NCI-H524 treated with DMSO at 0.1 percent for 48 hours (cell line): ENCODE results near the gene ADCY2.
A peak's percentile ranks its signal among the peaks of the same experiment; 100 is the strongest.

Experiments used
- DNase-seq: peaks from one replicate; lab custom pipeline; 2025; lab: John Stamatoyannopoulos, UW

Gene ADCY2

DNA sequence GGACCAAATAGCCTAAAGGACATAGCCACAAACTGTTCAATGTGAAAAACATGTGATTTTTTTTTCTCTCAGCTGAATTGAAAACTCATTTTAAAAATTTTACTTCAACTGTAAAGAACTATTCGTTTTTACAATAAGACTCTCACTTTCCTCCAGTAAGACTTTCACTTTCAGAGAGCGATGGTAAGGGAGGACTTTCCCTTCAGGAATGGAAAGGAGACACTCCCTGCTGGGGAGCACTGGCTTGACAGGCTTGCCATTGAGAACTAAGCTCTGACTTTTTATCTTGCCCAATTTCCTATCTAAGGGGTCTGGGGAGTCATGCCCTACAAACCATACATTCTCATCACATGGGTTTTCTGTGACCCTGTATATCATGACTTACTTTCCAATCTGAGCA is 268.3 kb downstream of the ADCY2 start:
- no peak for DNase-seq

DNA sequence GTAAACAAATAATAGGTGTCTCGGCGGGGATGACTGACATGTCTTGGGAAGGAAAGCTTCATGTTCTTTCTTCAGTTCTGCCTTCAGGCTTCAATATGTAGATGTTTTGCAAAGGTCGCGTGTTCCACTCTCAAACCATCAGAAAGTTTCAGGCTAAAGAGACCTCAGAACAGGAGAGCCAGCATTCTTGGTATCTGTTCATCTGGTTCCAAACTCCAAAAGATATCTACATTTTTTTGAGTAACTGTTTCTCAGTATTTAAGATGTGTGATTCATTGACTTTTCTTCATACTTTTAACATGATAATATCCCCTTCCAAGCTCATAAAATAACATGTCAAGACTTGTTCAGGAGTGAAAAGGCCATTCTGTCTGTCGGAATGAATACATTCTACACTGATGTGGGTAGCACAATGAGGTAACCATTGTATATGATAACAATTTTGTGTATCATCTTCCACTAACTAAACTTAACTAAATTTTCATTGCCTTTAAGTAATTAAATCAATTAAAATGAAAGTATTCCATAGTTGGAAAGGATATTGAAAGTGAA is 271.4 kb downstream of the ADCY2 start:
- DNase-seq = no peak

DNA sequence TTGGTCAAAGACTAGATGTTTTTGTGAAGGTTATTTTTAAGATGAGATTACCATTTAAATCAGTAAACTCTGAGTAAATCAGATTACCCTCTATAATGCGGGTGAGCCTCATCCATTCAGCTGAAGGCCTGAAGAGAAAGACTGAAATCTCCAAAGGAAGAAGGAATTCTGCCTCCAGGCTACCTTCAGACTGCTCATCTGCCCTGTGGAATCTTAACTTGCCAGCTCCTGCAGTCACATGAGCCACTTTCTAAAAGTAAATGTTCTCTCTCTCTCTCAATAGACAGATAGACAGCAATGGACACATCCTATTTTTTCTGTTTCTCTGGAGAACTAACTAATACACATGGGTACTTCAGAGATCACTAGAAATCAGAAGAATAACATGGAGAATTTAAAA is 272.2 kb downstream of the ADCY2 start:
- no peak for DNase-seq

- DNase-seq = no peak
Measured at GRCh38 chr5:7668627-7669026, 272.7 kb downstream of the ADCY2 start.

- no peak for DNase-seq
Measured at GRCh38 chr5:7671381-7671993, 275.5 kb downstream of the ADCY2 start.

GRCh38 chr5:7673658-7674057 is 277.7 kb downstream of the ADCY2 start:
- DNase-seq = no peak

DNA sequence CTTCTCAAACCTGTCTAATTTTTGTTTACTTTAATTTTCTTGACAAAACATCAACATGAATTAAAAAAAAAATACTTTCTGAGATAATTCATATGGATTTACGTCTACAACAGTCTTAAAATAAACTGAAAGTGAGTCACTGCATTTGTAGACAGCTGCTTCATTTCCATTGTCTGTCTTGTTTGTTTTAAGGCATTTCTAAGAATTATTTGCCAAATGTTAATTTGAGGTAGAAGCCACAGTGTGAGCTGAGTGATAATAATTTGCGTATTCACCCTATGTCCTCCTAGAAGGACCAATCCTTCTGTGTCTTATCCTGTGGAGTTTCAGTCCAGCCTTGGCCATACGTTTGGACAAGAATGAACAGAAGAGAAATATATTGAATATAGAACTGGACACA is 280.5 kb downstream of the ADCY2 start:
- no peak for DNase-seq

DNA sequence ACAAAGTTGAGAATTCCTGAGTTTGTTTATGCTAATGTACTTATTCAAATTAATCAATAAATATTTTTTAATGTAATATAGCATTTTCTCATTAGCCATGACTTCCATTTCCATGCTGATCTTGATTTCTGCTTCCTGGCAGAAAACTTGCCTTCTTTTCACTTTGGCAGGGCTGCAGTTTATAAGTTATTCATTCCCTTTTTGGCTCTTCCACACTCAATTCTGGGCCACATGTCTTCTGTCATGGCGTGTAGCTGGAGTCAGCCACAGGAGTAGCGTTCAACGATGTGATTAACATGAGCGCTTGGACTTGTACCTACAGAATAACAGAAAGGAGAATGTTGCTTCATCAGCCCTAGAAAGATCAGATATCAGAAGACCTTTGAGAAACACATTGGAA is 282.1 kb downstream of the ADCY2 start:
- DNase-seq = no peak

GRCh38 chr5:7679663-7680062 is 283.7 kb downstream of the ADCY2 start:
- DNase-seq = no peak

DNA sequence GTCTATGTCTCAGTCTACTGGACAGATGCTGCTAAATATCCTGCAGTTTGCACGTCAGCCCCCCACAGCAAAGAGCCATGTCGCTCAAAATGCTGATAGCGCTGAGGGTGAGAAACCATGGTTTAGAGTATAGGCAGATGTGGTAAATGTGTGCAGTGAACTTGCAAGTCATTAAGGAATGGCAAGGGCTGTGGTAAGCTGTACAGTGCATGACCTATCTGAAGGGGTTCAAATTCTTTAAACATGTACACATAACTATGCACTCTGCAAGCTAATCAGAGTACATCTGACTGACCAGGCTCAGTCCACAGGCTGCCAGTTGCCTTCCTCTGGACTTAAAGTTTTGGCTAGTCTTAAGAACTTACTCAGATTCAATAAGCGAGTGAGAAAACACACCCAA is 284.3 kb downstream of the ADCY2 start:
- DNase-seq = no peak

GRCh38 chr5:7682379-7682778 is 286.4 kb downstream of the ADCY2 start:
- no peak for DNase-seq

DNA sequence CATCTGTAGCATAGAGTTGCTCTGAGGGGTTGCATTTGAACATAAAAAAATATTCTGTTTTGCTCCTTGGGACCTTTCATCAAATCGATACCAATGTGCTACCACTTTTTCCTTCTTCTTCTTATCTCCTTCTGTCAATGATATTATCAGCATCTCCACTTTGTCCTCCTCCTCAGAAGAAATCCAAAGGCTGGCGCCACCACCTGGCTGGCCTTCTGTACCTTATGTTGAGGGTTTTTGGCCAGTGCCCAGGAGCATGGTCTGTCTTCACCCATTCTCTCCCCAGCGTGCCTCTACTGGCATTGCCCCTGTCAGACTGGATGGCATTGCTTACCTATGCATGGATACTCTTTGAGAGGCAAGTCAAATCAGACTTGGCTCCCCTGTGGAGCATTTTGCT is 287.8 kb downstream of the ADCY2 start:
- DNase-seq = no peak

DNA sequence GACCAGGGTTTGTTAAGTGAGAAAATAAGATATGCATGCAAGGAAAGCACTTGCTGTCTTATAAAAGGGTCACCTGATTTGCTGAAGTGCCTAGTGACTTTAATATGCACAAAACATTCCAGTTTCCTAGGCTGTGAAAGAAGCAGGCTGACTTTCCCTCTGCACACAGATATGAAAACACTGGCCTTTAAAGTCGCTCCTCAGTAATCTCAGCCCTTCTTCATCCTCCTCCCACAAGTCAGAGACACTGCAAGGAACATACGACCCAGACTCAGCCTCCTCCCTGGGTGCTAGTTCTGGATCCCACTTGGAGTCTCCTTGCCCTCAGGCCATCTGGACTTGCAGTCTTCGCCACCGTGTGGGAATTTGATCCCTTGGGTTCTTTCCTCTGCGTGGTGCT is 288.9 kb downstream of the ADCY2 start:
- no peak for DNase-seq

DNA sequence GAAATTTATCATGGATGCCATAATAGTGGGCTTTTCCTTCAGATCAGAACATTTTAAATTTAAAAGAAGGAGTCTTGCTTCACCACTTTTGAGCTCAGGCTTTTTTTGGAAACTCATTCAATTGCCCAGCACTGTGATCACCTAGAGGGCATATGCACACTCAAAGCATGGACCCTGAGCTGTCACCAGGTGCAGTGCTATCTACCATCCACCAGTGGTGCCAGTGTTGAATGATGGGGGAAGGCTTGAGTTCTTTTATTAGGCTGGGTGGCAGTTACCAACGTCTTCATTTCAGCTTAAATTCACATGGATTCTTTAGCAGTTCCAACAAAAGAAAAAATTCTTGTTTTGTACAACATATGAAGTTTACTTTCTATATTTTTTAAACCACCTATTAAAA is 290.9 kb downstream of the ADCY2 start:
- DNase-seq = no peak

- DNase-seq = no peak
Measured at GRCh38 chr5:7690557-7690956, 294.6 kb downstream of the ADCY2 start.

GRCh38 chr5:7705261-7705660 is 309.3 kb downstream of the ADCY2 start:
- DNase-seq = no peak

- no peak for DNase-seq
Measured at GRCh38 chr5:7705736-7706135, 309.8 kb downstream of the ADCY2 start.

- no peak for DNase-seq
Measured at GRCh38 chr5:7706256-7706655, 310.3 kb downstream of the ADCY2 start.

DNA sequence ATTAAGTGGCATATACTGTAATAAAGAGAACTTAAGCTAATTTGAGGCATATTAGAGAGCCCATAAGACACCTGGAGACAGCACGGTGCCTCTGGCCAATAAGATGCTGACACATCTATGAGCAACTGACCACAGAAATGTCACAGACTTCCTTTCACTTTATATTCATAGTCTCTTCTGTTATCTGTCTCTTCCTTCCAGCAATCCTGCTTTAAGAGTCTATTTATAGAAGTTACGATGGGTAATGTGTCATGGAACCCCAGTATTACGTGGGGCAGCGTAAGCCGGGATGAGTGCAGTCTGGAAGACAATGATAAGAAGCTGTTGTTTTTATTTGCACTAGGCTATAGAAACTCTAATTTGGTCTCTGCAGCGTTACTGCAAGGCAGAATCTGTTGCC is 318.2 kb downstream of the ADCY2 start:
- no peak for DNase-seq

DNA sequence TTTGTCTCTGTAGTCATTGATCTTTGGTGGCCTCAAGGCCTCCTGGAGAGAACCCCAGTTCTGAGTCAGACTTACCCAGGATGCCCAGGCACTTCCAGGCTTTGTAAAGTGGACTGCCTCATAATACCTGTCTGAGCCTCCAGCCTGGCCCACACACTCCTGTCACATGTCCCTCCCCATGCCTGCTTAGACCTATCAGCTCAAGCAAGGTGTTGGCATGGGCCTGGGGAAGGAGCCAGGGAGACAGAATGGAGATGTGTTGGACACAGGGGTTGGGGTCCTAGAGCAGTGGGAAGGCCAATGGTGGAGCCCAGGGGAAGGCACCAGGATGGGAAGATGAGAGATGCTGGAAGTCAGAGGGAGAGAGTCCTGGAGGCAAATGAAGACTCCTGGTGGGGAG is 318.8 kb downstream of the ADCY2 start:
- DNase-seq = no peak

GRCh38 chr5:7717691-7718090 is 321.8 kb downstream of the ADCY2 start:
- no peak for DNase-seq

- peak; percentile 63 for DNase-seq
Measured at GRCh38 chr5:7728076-7728475, 332.1 kb downstream of the ADCY2 start.

DNA sequence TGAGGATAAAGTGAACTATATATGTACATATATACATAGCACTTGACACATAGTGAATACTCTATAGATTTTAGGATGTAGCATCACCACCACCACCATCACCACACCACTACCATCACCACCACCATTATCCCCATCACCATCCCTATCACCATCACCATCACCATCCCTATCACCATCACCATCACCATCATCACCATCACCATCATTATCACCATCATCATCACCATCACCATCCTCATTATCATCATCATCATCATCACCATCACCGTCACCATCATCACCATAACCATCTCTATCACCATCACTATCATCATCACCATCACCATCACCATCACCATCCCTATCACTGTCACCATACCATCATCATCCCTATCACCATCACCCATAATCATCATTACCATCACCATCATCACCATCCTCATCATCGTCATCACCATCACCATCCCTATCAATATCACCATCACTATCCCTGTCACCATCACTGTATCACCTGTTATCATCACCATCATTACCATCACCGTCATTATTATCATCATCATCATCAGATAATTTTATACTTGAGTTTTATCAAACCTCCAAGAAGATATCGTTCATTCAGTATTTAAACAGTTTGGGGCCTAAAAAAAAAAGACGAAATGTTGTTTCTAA is 345.6 kb downstream of the ADCY2 start:
- no peak for DNase-seq

GRCh38 chr5:7742241-7742656 is 346.3 kb downstream of the ADCY2 start:
- no peak for DNase-seq
